Common myeloid progenitor, CD34-positive (primary cell): ENCODE measurements around the gene ZNF497.
"Not testable (repeated sequence)": the region's sequence is repeated elsewhere in the genome, so short reads cannot be mapped to it uniquely, and the experiment has no call there.

ENCODE experiments used
- CTCF ChIA-PET: fragments of 350-600 bp; sonication (Branson Sonifier 250); formaldehyde crosslinking; loops from one replicate; lab custom pipeline; 2021; ENCODE audit warnings: antibody characterized with exemption; lab: Charles Lee
- POLR2A ChIA-PET: fragments of 350-600 bp; sonication (Branson Sonifier 250); formaldehyde crosslinking; loops from one replicate; lab custom pipeline; 2021; ENCODE audit warnings: antibody characterized with exemption; lab: Charles Lee
- DNase-seq, 3 donors: peaks; one replicate each; pipeline versions ENCODE4 v3.0.0 to v3.0.0-alpha.2; 2013
- H3K27ac ChIP-seq, 2 experiments: 1 replicate in 1 of 2; 2 replicates in 1 of 2; pipeline ENCODE4 v1.7.0; 2013; ENCODE audit warnings: inconsistent platforms in 2 of 2, low read length in 2 of 2, mild to moderate bottlenecking in 2 of 2, low read depth in 1 of 2, moderate library complexity in 1 of 2; ENCODE audit not compliant: severe bottlenecking in 2 of 2, insufficient read depth in 1 of 2, poor library complexity in 1 of 2
- H3K27me3 ChIP-seq, 5 experiments: replicated peaks in 2 of 5; 1 replicate in 3 of 5; 2 replicates in 2 of 5; pipeline versions ENCODE4 v1.6.1 to v1.7.0; 2013; ENCODE audit warnings: low read length in 4 of 5, mild to moderate bottlenecking in 2 of 5, moderate library complexity in 2 of 5, inconsistent platforms in 1 of 5; ENCODE audit not compliant: insufficient read depth in 5 of 5, control insufficient read depth in 4 of 5
- H3K36me3 ChIP-seq, 4 experiments: 1 replicate in 2 of 4; 2 replicates in 2 of 4; pipeline versions ENCODE4 v1.6.1 to v1.7.0; 2013; ENCODE audit warnings: low read length in 3 of 4, control low read depth in 1 of 4, mild to moderate bottlenecking in 1 of 4; ENCODE audit not compliant: control insufficient read depth in 4 of 4, insufficient read depth in 4 of 4
- H3K4me1 ChIP-seq, 4 experiments: 1 replicate in 3 of 4; 2 replicates in 1 of 4; pipeline versions ENCODE4 v1.6.1 to v1.7.1; 2013; ENCODE audit warnings: low read length in 3 of 4, mild to moderate bottlenecking in 3 of 4, control low read depth in 1 of 4, inconsistent platforms in 1 of 4, moderate library complexity in 1 of 4; ENCODE audit not compliant: control insufficient read depth in 4 of 4, insufficient read depth in 4 of 4; ENCODE audit errors: control extremely low read depth in 1 of 4
- H3K4me3 ChIP-seq, 7 experiments: 1 replicate in 4 of 7; 2 replicates in 3 of 7; pipeline versions ENCODE4 v1.5.1 to v1.7.0; 2013; ENCODE audit warnings: mild to moderate bottlenecking in 7 of 7, low read length in 6 of 7, moderate library complexity in 6 of 7, inconsistent platforms in 2 of 7, low read depth in 2 of 7, control low read depth in 1 of 7; ENCODE audit not compliant: insufficient read depth in 4 of 7, control insufficient read depth in 1 of 7; ENCODE audit errors: extremely low read depth in 1 of 7
- H3K9me3 ChIP-seq, 5 experiments: 1 replicate in 4 of 5; 2 replicates in 1 of 5; pipeline versions ENCODE4 v1.6.1 to v1.7.1; 2013; ENCODE audit warnings: low read length in 4 of 5, mild to moderate bottlenecking in 2 of 5, inconsistent platforms in 1 of 5, low read depth in 1 of 5, moderate library complexity in 1 of 5; ENCODE audit not compliant: control insufficient read depth in 4 of 5, insufficient read depth in 2 of 5; ENCODE audit errors: control extremely low read depth in 1 of 5
- WGBS: methylation state at CpG from one replicate; pipeline ENCODE4 v1.1.5; 2013; ENCODE audit not compliant: insufficient coverage; 5-methylcytosine and 5-hydroxymethylcytosine counted together

The ZNF497 gene

GRCh38 chr19:58310685-58311084 lies 51.9 kb downstream of the ZNF497 start:
- WGBS = 96% methylated on average over 3 of the region's 13 CpGs
- POLR2A ChIA-PET, H3K27me3 ChIP-seq, DNase-seq, H3K4me1 ChIP-seq, H3K4me3 ChIP-seq, H3K27ac ChIP-seq, CTCF ChIA-PET: not testable (repeated sequence)
- peaks cover 36 to 85% (median 77%) of the 10 kb centered on the region in 4 experiments for H3K36me3 ChIP-seq
- H3K9me3 ChIP-seq = peaks cover 1 to 30% (median 14%) of the 10 kb centered on the region in 5 experiments

DNA sequence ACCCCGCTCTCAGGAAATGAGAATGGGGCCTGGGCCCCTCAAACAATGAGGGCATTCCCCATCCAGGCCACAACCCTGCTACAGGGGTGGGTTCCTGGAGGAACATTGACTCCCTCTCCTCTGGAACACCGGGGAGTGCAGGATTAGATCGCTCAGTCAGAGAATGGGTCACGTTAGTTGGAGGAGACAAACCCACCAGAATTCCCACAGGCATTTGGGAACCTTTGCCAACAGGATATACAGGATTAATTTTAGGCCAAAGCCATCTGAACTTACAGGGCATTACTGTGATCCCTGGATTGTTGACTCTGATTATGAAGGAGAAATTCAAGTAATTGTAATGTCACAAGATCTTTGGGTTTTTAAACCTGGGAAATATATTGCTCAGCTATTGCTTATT lies 54.8 kb downstream of the ZNF497 start:
- Histone ChIP-seq H3K9me3 (peaks cover 2 to 24% (median 8%) of the 10 kb centered on the region in 5 experiments), H3K4me1 (peaks cover 0 to 17% (median 14%) of the 10 kb centered on the region in 4 experiments), H3K4me3 (no peak overlapping the region), H3K27me3 (no peaks in the 10 kb centered on the region), H3K36me3 (peaks cover 22 to 60% (median 55%) of the 10 kb centered on the region in 4 experiments), H3K27ac (no peak overlapping the region)
- 100% methylated on average over 1 of the region's 4 CpGs for WGBS
- ChIA-PET POLR2A (no interaction called here), CTCF (interaction anchor here (2.0 kb wide), 1 partner anchor 9 kb away, joined by 7 read pairs; no protein-coding TSS in a partner anchor)
- DNase-seq = no peak

DNA sequence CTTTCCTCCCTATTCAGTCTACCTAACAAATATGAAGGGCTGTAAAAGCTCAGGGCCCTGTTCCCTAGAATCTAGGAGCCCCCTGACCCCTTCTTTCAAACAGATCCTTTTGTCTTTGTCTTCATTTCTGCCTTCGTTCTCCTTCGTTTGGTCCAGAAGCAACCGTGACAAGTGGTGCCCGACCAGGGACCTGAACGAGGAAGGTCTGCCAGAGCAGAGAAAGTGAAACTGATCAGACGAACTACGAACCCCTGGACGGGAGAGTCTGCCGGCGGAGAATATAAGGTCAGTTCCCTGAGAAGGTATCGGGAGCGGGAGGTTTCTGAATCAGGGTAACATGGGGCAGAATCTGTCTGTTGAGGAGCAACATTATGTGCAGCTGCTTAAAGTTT lies 56.6 kb downstream of the ZNF497 start:
- ChIA-PET CTCF (interaction anchor here (0.9 kb wide), 1 partner anchor 20 kb away, joined by 3 read pairs; the partner anchor contains the start of gene ZSCAN22), POLR2A (interaction anchor here (0.7 to 1.7 kb wide), 7 partner anchors 8 to 77 kb away, joined by 3 to 7 read pairs (median 3); partner anchors contain the start of genes ZNF544 and ZSCAN22)
- Histone ChIP-seq H3K36me3 (peaks cover 20 to 59% (median 47%) of the 10 kb centered on the region in 4 experiments), H3K4me1 (peaks cover 0 to 17% (median 14%) of the 10 kb centered on the region in 4 experiments), H3K27ac (peak overlapping the region; percentile 96 to 98), H3K9me3 (peaks cover 4 to 21% (median 17%) of the 10 kb centered on the region in 5 experiments), H3K4me3 (peak overlapping the region; percentile 76 to 96 (median 89)), H3K27me3 (no peaks in the 10 kb centered on the region)
- DNase-seq = no peak
- 84% methylated on average over 12 of the region's 12 CpGs for WGBS

- POLR2A ChIA-PET = interaction anchor here (0.5 to 1.7 kb wide), 9 partner anchors 9 to 77 kb away, joined by 3 to 7 read pairs (median 3); partner anchors contain the start of genes ZNF544 and ZSCAN22
- H3K27ac ChIP-seq = peak within 1 kb of the TSS; percentile 96 to 98
- H3K27me3 ChIP-seq = no peaks in the 10 kb centered on the region
- CTCF ChIA-PET = interaction anchor here (0.9 kb wide), 1 partner anchor 21 kb away, joined by 3 read pairs; the partner anchor contains the start of gene ZSCAN22
- peaks cover 23 to 63% (median 53%) of the 10 kb centered on the region in 4 experiments for H3K36me3 ChIP-seq
- WGBS = 0% methylated on average over 27 of the region's 55 CpGs
- H3K9me3 ChIP-seq = peaks cover 4 to 27% (median 23%) of the 10 kb centered on the region in 5 experiments
- DNase-seq = peak; percentile 99 to 100 (median 99)
- peaks cover 0 to 17% (median 14%) of the 10 kb centered on the region in 4 experiments for H3K4me1 ChIP-seq
- H3K4me3 ChIP-seq = peak within 1 kb of the TSS; percentile 76 to 96 (median 89)
Observed at GRCh38 chr19:58305065-58305931, 57.3 kb downstream of the ZNF497 start, which contains the start of gene ERVK3-1. ERVK3-1 (plus strand) TSS chr19:58305377; CDS start chr19:58312169, 6,792 bp downstream.

GRCh38 chr19:58304748-58305064 lies 57.8 kb downstream of the ZNF497 start:
- POLR2A ChIA-PET = interaction anchor here (0.5 to 1.7 kb wide), 3 partner anchors 9 to 59 kb away, joined by 3 to 5 read pairs (median 4); no protein-coding TSS in a partner anchor
- H3K27ac ChIP-seq = peak overlapping the region; percentile 96 to 98
- CTCF ChIA-PET = no interaction called here
- peaks cover 4 to 33% (median 25%) of the 10 kb centered on the region in 5 experiments for H3K9me3 ChIP-seq
- H3K4me1 ChIP-seq = peaks cover 0 to 17% (median 14%) of the 10 kb centered on the region in 4 experiments
- H3K27me3 ChIP-seq = no peaks in the 10 kb centered on the region
- DNase-seq = no peak
- peaks cover 25 to 65% (median 56%) of the 10 kb centered on the region in 4 experiments for H3K36me3 ChIP-seq
- H3K4me3 ChIP-seq = peak overlapping the region in 6 of 7 experiments; percentile 76 to 96 (median 86)
- 68% methylated on average over 4 of the region's 7 CpGs for whole genome bisulfite sequencing
